ENCODE measurements around the gene FDCSP.
A peak's percentile ranks its signal among the peaks of the same experiment; 100 is the strongest.
"Not testable (repeated sequence)": the region's sequence is repeated elsewhere in the genome, so short reads cannot be mapped to it uniquely, and the experiment has no call there.

The FDCSP gene

DNA sequence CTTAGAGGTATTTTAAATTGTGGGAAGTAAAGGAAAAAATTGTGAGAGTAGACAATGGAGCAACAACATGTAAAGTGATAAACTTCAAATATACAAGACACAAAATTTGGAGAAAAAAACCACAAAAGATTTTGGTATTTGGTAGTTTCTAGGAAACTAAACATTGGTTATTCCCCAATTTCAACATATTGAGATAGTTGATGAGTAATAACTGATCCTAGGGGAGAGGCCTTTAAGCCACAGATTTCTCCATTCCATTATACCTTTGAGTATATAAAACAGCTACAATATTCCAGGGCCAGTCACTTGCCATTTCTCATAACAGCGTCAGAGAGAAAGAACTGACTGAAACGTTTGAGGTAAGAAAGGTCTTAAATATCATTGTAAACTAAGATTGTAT is at the start of gene FDCSP:
Gene FDCSP, plus strand, starts transcription at position 301 of the 400 bp plus-strand sequence. CDS start 5,071 bp downstream, outside the sequence.
- DNase-seq, result no peak

- no peak for DNase-seq
Measured at GRCh38 chr4:70177090-70177489, 48.8 kb upstream of the FDCSP start.

DNA sequence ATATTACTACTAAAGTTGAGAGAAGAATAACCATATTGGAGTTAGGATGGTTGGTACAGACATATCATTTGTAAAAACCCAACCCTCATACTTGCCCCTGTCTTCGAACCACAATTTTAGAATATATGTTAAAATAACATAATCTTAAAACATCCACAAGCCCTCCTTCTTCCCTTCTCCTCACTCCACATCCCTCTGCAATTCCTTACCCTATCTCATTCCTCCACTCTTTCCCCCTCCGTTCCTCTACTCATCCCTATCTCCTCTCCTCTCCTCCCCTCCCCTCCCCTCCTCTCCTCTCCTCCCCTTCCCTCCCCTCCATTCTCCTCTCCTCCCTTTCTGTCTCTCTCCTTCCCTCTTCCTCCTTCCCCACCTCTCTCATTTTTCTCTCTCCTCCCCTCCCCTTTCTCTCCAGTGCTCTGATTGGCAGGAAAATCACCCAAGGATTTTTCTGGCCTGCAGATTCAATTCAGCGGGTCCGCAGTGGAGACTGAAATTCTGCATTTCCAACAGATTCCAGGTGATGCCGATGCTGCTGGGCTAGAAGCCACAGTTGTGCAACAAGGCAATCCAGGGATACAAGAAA is 47.8 kb upstream of the FDCSP start:
- DNase-seq, result no peak

DNA sequence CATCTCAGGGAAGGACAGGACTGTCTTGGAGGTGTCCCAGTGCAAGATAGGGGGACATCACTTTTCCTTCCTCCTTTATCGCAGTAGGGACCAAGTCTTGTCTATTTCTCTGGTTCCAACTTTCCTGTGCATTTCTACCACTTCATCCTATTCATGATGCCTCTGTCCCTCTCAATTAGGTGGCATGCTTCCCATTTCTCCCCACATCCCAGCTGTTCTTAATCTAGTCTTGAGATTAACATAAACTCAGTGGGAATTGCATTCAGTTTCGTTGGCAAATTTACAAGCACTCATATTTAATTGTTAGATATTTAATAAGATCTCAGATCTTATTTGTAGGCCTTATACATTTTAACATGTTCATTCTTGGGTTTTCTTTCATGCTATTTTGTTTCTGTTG is 46.1 kb upstream of the FDCSP start:
- DNase-seq, result no peak

DNA sequence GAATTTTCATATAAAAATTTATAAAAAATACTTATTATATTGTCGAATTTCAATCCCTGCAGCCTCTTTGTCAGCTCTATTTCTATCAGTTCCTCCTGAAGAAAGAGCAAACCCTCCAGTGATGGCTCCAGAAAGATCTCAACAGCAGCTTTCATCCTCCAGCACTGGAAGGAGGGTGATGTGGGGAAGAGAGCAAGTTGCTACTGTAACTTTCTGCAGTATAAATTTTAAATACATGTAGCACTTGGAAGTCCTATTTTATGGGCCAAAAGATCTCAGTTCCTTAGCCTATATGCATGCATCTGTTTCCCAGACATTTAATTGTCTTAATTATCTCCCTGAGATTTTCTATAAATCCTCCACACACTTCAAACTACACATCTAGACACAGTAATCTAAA is 44.1 kb upstream of the FDCSP start:
- no peak for DNase-seq

DNA sequence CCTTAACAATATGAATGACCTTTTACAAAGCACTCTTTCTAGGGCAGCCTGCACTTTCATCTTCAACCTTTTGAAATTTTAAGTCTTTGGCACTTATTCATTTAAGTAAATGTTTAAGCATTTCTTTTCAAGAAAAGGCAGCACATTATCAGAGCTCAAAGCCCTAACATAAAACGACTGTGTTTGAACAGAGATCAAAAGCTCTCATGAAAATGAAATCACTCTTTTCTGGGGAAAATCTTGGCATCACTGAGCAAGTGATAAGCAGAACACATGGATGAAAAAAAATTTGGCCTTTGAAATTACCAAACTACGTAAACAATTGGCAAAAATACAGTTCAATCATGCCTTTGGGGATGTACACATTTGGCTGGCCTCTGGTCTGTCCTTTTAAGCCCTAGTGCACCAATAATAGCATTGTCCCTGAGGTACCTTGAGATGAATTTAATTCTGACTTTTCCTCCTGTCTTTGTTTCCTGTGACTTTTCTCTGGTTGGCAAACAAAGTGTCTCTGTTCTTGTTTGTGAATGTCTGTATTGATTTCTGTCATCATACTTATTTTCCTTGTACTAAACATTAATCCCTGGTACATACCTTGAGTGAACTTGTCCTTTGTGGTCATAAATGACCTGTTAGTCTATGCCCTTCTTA is 43.3 kb upstream of the FDCSP start:
- DNase-seq, result no peak

GRCh38 chr4:70183168-70183939 is 42.6 kb upstream of the FDCSP start:
- peak; percentile 28 for DNase-seq

GRCh38 chr4:70183940-70184246 is 42.0 kb upstream of the FDCSP start:
- DNase-seq, result no peak

DNA sequence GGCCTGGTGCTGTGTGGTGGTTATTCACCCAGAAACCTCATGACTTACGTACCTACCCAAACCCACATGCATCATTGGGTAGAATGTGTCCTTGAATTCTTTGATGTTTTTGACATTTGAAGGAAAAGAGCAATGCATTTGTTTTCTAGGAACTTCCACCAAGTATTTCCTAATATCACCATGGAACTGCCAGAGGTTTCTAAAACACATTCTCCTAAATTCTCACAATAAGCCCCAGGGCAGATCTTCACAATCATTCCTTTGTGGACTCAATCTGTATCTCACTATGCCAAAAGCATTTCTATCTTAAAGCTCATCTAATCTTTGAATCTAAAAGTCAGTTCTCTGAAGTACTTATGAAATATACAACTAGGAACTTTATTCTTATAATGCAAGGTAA is 38.7 kb upstream of the FDCSP start:
- no peak for DNase-seq

DNA sequence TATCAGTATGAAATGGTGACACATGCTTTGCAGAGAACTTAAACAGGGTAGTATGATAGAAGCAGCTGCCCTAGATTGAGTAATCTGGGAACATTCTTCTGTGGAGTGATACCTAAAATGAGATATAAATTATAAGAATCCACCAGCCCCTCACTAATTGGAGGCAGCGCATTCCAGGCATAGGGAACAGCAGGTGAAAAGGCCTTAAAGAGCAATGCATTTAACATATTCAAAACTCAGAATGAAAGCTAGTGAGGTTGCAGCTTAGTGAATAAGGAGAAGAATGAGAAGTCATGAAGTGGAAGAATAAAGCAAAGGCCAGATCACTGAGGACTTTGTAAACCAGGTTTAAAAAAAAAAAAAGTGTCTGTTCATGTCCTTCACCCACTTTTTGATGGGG is 35.3 kb upstream of the FDCSP start:
- DNase-seq, result no peak

DNA sequence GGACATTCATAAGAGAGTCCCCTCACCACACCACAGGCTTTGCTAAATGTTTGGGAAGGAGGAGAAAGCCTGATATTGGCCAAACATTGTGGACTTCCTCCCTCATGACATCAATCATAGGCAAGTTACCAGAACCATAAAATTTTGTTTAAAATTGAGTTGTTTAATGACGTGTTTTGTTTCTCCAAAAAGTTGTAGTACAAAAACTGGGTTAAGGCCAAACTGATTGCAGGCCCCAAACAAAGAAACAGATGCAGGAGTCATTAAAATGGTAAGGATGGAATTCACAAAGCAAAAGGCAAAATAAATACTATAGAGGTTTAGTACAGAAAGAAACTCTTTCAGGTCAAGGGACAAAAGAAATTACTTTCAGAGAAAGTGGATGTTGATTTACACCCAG is 34.3 kb upstream of the FDCSP start:
- DNase-seq, result no peak

- no peak for DNase-seq
Measured at GRCh38 chr4:70192895-70193294, 33.0 kb upstream of the FDCSP start.

- no peak for DNase-seq
Measured at GRCh38 chr4:70195425-70195824, 30.5 kb upstream of the FDCSP start, which contains the start of gene ODAM. Gene ODAM (plus strand): TSS chr4:70195725. CDS start chr4:70196544, 819 bp downstream.

GRCh38 chr4:70196857-70197256 is 29.1 kb upstream of the FDCSP start:
- no peak for DNase-seq

- DNase-seq, result no peak
Measured at GRCh38 chr4:70197842-70198241, 28.1 kb upstream of the FDCSP start.

DNA sequence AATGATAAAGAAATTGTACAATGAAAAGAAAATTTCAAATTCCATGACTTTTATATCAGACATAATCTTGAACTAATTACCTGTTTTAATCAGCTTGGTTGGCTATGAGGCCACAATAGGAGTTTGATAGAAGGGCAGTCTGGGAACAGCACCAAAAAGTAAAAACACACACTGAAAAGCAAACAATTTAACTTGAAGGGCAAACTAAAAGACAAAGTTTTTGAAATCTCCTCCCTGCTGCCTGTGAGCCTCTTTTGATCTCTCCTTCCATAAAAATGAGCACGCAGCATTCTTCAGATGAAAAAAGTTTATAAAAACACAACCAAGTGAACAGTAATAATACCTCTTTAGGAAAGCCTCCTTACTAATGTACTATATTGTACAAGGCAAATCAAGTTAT is 22.3 kb upstream of the FDCSP start:
- no peak for DNase-seq

DNA sequence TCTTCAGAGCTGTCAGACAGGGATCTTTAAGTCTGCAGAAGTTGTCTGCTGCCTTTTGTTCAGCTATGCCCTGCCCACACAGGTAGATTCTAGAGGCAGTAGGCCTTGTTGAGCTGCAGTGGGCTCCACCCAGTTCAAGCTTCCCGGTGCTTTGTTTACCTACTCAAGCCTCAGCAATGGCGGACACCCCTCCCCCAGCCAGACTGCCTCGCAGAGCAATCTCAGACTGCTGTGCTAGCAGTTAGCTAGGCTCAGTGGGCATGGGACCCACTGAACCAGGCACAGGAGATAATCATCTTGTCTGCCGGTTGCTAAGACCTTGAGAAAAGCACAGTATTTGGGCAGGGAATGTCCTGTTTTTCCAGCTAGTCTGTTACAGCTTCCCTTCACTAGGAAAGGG is 13.2 kb upstream of the FDCSP start:
- DNase-seq, result not testable (repeated sequence)

DNA sequence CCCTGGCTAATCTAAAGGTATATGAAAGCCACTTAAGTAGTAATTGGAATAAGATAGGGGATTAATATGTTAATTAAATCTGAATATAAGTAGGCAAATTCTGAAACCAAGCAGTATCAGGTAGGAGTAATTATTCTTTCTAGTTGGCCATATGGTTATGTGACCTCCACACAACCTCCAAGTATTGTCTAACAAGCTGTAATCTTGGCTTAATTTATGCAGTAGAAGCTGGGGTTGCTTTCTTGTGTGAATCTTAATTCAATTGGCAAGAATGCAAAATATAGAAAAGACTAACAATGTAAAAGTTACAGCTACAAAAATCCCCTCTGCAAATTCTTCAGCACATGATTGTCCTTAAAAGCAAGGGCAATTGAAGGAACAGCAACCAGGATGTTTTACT is 9.8 kb upstream of the FDCSP start:
- not testable (repeated sequence) for DNase-seq

DNA sequence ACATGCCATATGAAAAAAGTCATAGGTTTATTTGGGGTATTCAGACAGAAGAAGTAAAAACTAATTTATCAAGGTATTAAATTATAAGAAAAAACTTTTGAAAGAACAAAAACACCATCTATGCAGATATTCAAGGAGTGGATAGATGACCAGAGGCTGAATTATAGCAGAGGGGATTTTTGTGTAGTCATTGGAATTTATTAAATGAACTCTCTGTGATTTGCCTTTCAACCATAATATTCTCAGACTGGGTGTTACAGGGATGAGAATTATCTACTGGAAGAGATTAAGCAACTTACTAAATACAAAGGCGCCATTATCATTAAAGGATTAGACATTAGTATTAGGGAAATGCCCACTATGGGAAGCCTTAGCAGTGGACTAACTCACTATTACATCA is 9.4 kb upstream of the FDCSP start:
- DNase-seq, result not testable (repeated sequence)

- not testable (repeated sequence) for DNase-seq
Measured at GRCh38 chr4:70221389-70221788, 4.5 kb upstream of the FDCSP start.

DNA sequence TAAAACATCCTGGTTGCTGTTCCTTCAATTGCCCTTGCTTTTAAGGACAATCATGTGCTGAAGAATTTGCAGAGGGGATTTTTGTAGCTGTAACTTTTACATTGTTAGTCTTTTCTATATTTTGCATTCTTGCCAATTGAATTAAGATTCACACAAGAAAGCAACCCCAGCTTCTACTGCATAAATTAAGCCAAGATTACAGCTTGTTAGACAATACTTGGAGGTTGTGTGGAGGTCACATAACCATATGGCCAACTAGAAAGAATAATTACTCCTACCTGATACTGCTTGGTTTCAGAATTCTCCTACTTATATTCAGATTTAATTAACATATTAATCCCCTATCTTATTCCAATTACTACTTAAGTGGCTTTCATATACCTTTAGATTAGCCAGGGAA is 4.1 kb upstream of the FDCSP start:
- DNase-seq, result not testable (repeated sequence)

- DNase-seq, result no peak
Measured at GRCh38 chr4:70236125-70236524, 10.2 kb downstream of the FDCSP start.

DNA sequence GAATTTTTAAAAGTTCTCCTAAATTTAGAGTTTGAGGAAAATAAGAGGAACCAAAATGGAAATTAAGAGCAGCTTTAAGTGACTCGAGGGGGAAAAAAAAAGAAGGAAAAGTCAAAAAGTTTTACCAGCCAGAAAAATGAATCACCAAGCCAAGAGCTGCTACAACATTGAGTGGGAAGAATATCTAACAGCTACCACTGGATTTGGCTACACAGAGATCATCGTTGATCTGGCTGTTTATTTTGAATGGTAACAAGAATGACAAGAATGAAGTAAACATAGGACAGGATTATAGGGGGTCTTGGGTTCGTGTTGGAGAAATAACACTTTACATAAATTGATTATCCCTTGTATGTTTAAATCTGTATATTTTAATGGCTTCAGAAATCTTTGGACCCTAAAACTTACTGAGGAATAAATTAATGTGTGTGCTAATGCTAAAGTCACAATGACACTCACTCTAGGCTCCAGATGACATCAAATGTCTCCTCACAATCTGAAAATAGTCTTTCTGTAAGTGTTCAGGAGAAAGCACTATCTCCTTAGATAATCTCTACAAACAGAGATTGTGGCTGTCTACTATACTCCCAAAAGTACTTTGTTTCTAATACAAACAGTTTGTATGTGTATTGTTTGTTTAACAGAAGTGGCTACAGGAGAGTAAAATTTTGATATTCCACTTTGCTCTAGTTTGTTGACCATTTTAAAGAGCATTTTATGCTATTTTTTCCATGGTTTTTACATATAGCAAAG is 13.4 kb downstream of the FDCSP start:
- DNase-seq, result no peak

Data from stimulated activated CD8-positive, alpha-beta memory T cell treated with anti-CD3 and anti-CD28 coated beads, Interleukin-4, amount 100 ng/mL, for 48 hours (primary cell).